ENCODE results near the gene METRN. TPM values are rescaled to one million over a fixed set of nuclear protein-coding genes. Genes with fewer than 3 reads are reported as not detected.
A peak's percentile ranks its signal among the peaks of the same experiment; 100 is the strongest.

Gene METRN
- total RNA-seq, 1 experiment from 2014 or later: 69.5 TPM

GRCh38 chr16:680625-680945 is 34.3 kb upstream of the METRN start:
- H3K4me1 Mint-ChIP-seq (ENCODE audit: insufficient read depth, unreplicated experiment): no peaks in the 10 kb centered on the region

DNA sequence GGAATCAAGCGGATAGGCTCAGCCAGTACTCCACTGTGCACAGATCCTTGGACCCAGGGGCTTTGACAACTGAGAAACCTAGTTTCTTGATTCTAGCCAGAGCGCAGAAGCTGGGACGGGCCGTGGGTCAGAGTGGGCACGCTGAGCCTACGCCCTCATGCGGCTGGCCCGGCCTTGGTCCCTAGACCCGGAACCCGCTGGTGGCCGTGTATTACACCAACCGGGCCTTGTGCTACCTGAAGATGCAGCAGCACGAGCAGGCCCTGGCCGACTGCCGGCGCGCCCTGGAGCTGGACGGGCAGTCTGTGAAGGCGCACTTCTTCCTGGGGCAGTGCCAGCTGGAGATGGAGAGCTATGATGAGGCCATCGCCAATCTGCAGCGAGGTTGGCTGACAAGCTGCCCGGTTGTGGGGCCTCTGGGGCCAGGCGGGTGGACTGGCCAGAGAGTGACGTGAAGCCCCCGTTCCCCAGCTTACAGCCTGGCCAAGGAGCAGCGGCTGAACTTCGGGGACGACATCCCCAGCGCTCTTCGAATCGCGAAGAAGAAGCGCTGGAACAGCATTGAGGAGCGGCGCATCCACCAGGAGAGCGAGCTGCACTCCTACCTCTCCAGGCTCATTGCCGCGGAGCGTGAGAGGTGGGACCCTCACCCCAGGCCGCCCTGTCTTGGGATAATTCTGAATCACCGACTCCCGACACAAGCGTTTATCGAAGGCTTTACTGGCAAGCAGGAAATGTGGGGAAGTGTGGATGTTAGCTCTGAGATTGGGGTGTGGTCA is 33.8 kb upstream of the METRN start:
- BruUV-seq (replicated peaks): no TSS peak
- Mint-ChIP-seq H3K4me3 (ENCODE audit: unreplicated experiment) (peak overlapping the region; percentile 76), H3K4me1 (ENCODE audit: insufficient read depth, unreplicated experiment) (peaks cover 6% of the 10 kb centered on the region), H3K9me3 (ENCODE audit: unreplicated experiment) (no peaks in the 10 kb centered on the region), H3K27ac (ENCODE audit: low read depth, unreplicated experiment) (peak overlapping the region; percentile 57), H3K27me3 (ENCODE audit: insufficient read depth, unreplicated experiment) (no peaks in the 10 kb centered on the region), H3K36me3 (ENCODE audit: insufficient read depth, unreplicated experiment) (peaks cover 53% of the 10 kb centered on the region)
- POLR2A ChIA-PET: interaction anchor here (0.6 to 3.9 kb wide), 20 partner anchors 9 to 154 kb away, joined by 3 to 32 read pairs (median 6); partner anchors contain the start of genes ANTKMT, CAPN15, CCDC78 and FBXL16
- intact Hi-C loops (cut with micrococcal nuclease): no loop called here
- TF ChIP-seq, protein P1, sequence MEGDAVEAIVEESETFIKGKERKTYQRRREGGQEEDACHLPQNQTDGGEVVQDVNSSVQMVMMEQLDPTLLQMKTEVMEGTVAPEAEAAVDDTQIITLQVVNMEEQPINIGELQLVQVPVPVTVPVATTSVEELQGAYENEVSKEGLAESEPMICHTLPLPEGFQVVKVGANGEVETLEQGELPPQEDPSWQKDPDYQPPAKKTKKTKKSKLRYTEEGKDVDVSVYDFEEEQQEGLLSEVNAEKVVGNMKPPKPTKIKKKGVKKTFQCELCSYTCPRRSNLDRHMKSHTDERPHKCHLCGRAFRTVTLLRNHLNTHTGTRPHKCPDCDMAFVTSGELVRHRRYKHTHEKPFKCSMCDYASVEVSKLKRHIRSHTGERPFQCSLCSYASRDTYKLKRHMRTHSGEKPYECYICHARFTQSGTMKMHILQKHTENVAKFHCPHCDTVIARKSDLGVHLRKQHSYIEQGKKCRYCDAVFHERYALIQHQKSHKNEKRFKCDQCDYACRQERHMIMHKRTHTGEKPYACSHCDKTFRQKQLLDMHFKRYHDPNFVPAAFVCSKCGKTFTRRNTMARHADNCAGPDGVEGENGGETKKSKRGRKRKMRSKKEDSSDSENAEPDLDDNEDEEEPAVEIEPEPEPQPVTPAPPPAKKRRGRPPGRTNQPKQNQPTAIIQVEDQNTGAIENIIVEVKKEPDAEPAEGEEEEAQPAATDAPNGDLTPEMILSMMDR (IDR thresholded peaks at IDR 0.05; ENCODE audit: unreplicated experiment): no peak
- CTCF ChIA-PET: interaction anchor here (0.6 to 1.8 kb wide), 4 partner anchors 13 to 103 kb away, joined by 3 to 9 read pairs (median 4); partner anchors contain the start of gene RHOT2
- DNase-seq (ENCODE audit: unreplicated experiment): peak; percentile 61

More at GRCh38 chr16:680625-680945, 34.3 kb upstream of the METRN start:
- BruUV-seq (replicated peaks): no TSS peak
- Mint-ChIP-seq H3K4me3 (ENCODE audit: unreplicated experiment) (peak overlapping the region; percentile 76), H3K27ac (ENCODE audit: low read depth, unreplicated experiment) (no peak overlapping the region), H3K36me3 (ENCODE audit: insufficient read depth, unreplicated experiment) (peaks cover 56% of the 10 kb centered on the region), H3K27me3 (ENCODE audit: insufficient read depth, unreplicated experiment) (no peaks in the 10 kb centered on the region), H3K9me3 (ENCODE audit: unreplicated experiment) (no peaks in the 10 kb centered on the region)
- no peak for DNase-seq (ENCODE audit: unreplicated experiment)
- POLR2A ChIA-PET: interaction anchor here (0.7 to 3.9 kb wide), 19 partner anchors 9 to 747 kb away, joined by 3 to 32 read pairs (median 6); partner anchors contain the start of genes ANTKMT, CAPN15, CCDC78 and FBXL16
- intact Hi-C loops (cut with micrococcal nuclease): no loop called here
- TF ChIP-seq, protein P1 (IDR thresholded peaks at IDR 0.05; ENCODE audit: unreplicated experiment): no peak
- CTCF ChIA-PET: interaction anchor here (0.6 to 1.8 kb wide), 3 partner anchors 13 to 257 kb away, joined by 3 to 9 read pairs (median 4); partner anchors contain the start of gene RHOT2

- H3K27me3 Mint-ChIP-seq (ENCODE audit: insufficient read depth, unreplicated experiment): no peaks in the 10 kb centered on the region
- H3K4me1 Mint-ChIP-seq (ENCODE audit: insufficient read depth, unreplicated experiment): peaks cover 6% of the 10 kb centered on the region
- peak; percentile 42 for DNase-seq (ENCODE audit: unreplicated experiment)
- TF ChIP-seq, protein P1 (IDR thresholded peaks at IDR 0.05; ENCODE audit: unreplicated experiment): no peak
- H3K27ac Mint-ChIP-seq (ENCODE audit: low read depth, unreplicated experiment): peak overlapping the region; percentile 57
- ChIA-PET CTCF (interaction anchor here (1.0 to 1.8 kb wide), 3 partner anchors 14 to 31 kb away, joined by 4 to 9 read pairs (median 5); partner anchors contain the start of gene RHOT2), POLR2A (interaction anchor here (0.6 to 3.9 kb wide), 18 partner anchors 8 to 155 kb away, joined by 3 to 32 read pairs (median 7); partner anchors contain the start of genes ANTKMT, CAPN15, CCDC78 and FBXL16)
- peak overlapping the region; percentile 76 for H3K4me3 Mint-ChIP-seq (ENCODE audit: unreplicated experiment)
- H3K9me3 Mint-ChIP-seq (ENCODE audit: unreplicated experiment): no peaks in the 10 kb centered on the region
- intact Hi-C loops (cut with micrococcal nuclease): no loop called here
- TSS peak; percentile 76 for BruUV-seq (replicated peaks)
- peaks cover 59% of the 10 kb centered on the region for H3K36me3 Mint-ChIP-seq (ENCODE audit: insufficient read depth, unreplicated experiment)
Measured at GRCh38 chr16:681746-682427, 33.0 kb upstream of the METRN start.
